Loucy (cell line): ENCODE data around the gene SULT1A3.

Experiments
- CTCF ChIP-seq: fragments of 200-600 bp; sonication (generic); conservative IDR thresholded peaks from 2 replicates; pipeline ENCODE4 v1.5.1; 2014; ENCODE audit warnings: mild to moderate bottlenecking, antibody characterized with exemption, low read length
- EZH2phosphoT487 ChIP-seq: fragments of 200-600 bp; IDR thresholded peaks from 2 replicates; pipeline ENCODE4 v1.6.1; 2018; ENCODE audit warnings: antibody characterized with exemption, mild to moderate bottlenecking, moderate library complexity, borderline replicate concordance

GRCh38 chr16:30152517-30152916 is 46.5 kb upstream of the SULT1A3 start:
- no peak for TF ChIP-seq CTCF
- no peak for TF ChIP-seq EZH2phosphoT487
